ENCODE measurements around the gene USP44. TPM values are rescaled to one million over a fixed set of nuclear protein-coding genes. Genes with fewer than 3 reads are reported as not detected.
A peak's percentile ranks its signal among the peaks of the same experiment; 100 is the strongest.
"Not testable (repeated sequence)": the region's sequence is repeated elsewhere in the genome, so short reads cannot be mapped to it uniquely, and the experiment has no call there.

The USP44 gene
- total RNA-seq, 4 donors from 2014 or later = 3.3 to 6.2 (median 5.3) TPM

- Histone ChIP-seq H3K27me3 (no peaks in the 10 kb centered on the region), H3K4me3 (no peak overlapping the region), H3K27ac (replicated peaks in 1 of 4) (no peak overlapping the region), H3K36me3 (no peaks in the 10 kb centered on the region), H3K4me1 (peaks cover 0 to 17% (median 4%) of the 10 kb centered on the region in 4 donors), H3K9me3 (no peaks in the 10 kb centered on the region)
- WGBS = 74% methylated on average over 1 of the region's 1 CpG
- no peak for DNase-seq (ENCODE audit: extremely low spot score)
- intact Hi-C loops (cut with DNase I) = no loop called here
- no peak for TF ChIP-seq CTCF (IDR thresholded peaks at IDR 0.05)
- TF ChIP-seq POLR2A (IDR thresholded peaks at IDR 0.05; ENCODE audit: low read depth) = no peak
- TF ChIP-seq EP300 (IDR thresholded peaks at IDR 0.05) = no peak
- TF ChIP-seq POLR2AphosphoS5 (IDR thresholded peaks at IDR 0.05) = no peak
Observed at GRCh38 chr12:95577820-95578219, 26.5 kb upstream of the USP44 start.

- no peak for TF ChIP-seq POLR2A (IDR thresholded peaks at IDR 0.05; ENCODE audit: low read depth)
- no peak for TF ChIP-seq POLR2AphosphoS5 (IDR thresholded peaks at IDR 0.05)
- peak; percentile 60 to 75 (median 64) for TF ChIP-seq CTCF (IDR thresholded peaks at IDR 0.05)
- TF ChIP-seq EP300 (IDR thresholded peaks at IDR 0.05) = no peak
- DNase-seq (ENCODE audit: extremely low spot score) = peak; percentile 45
- Histone ChIP-seq H3K27ac (replicated peaks in 1 of 4) (no peak overlapping the region), H3K4me1 (peaks cover 0 to 10% (median 4%) of the 10 kb centered on the region in 4 donors), H3K36me3 (no peaks in the 10 kb centered on the region), H3K9me3 (no peaks in the 10 kb centered on the region), H3K4me3 (no peak overlapping the region), H3K27me3 (no peaks in the 10 kb centered on the region)
- intact Hi-C loops (cut with DNase I) = no loop called here
Observed at GRCh38 chr12:95574799-95575452, 23.6 kb upstream of the USP44 start.

GRCh38 chr12:95573951-95574576 is 22.8 kb upstream of the USP44 start:
- no peak for DNase-seq (ENCODE audit: extremely low spot score)
- 61% methylated on average over 10 of the region's 10 CpGs for WGBS
- H3K27ac ChIP-seq (replicated peaks in 1 of 4) = no peak overlapping the region
- TF ChIP-seq POLR2A (IDR thresholded peaks at IDR 0.05; ENCODE audit: low read depth) (no peak), CTCF (IDR thresholded peaks at IDR 0.05) (no peak), EP300 (IDR thresholded peaks at IDR 0.05) (no peak), POLR2AphosphoS5 (IDR thresholded peaks at IDR 0.05) (no peak)
- H3K27me3 ChIP-seq = no peaks in the 10 kb centered on the region
- H3K9me3 ChIP-seq = no peaks in the 10 kb centered on the region
- no peaks in the 10 kb centered on the region for H3K36me3 ChIP-seq
- intact Hi-C loops (cut with DNase I) = no loop called here
- H3K4me1 ChIP-seq = peaks cover 0 to 8% (median 3%) of the 10 kb centered on the region in 4 donors
- H3K4me3 ChIP-seq = no peak overlapping the region

- 80% methylated on average over 2 of the region's 2 CpGs for WGBS
- TF ChIP-seq POLR2AphosphoS5 (IDR thresholded peaks at IDR 0.05) = no peak
- no peak for TF ChIP-seq POLR2A (IDR thresholded peaks at IDR 0.05; ENCODE audit: low read depth)
- no peak for TF ChIP-seq EP300 (IDR thresholded peaks at IDR 0.05)
- TF ChIP-seq CTCF (IDR thresholded peaks at IDR 0.05) = no peak
- Histone ChIP-seq H3K27me3 (no peaks in the 10 kb centered on the region), H3K4me1 (no peaks in the 10 kb centered on the region), H3K36me3 (no peaks in the 10 kb centered on the region), H3K4me3 (no peak overlapping the region), H3K9me3 (no peaks in the 10 kb centered on the region), H3K27ac (replicated peaks in 1 of 4) (no peak overlapping the region)
- intact Hi-C loops (cut with DNase I) = no loop called here
- DNase-seq (ENCODE audit: extremely low spot score) = no peak
Observed at GRCh38 chr12:95571369-95571768, 20.1 kb upstream of the USP44 start.

GRCh38 chr12:95568045-95568444 is 16.8 kb upstream of the USP44 start:
- H3K36me3 ChIP-seq; H3K27me3 ChIP-seq; H3K4me3 ChIP-seq; H3K4me1 ChIP-seq; DNase-seq (ENCODE audit: extremely low spot score); H3K9me3 ChIP-seq; intact Hi-C loops (cut with DNase I); H3K27ac ChIP-seq (replicated peaks in 1 of 4): not testable (repeated sequence)
- 90% methylated on average over 10 of the region's 10 CpGs for WGBS

All from esophagus muscularis mucosa (tissue), 4 donors.